GM12872 (cell line): ENCODE results near the gene SEMA4D.

Experiments
- CTCF ChIP-seq: IDR thresholded peaks from 3 replicates; pipeline ENCODE4 v1.5.1; 2011; ENCODE audit warnings: low read depth, mild to moderate bottlenecking, low read length, moderate library complexity; ENCODE audit not compliant: insufficient read depth

The SEMA4D gene

DNA sequence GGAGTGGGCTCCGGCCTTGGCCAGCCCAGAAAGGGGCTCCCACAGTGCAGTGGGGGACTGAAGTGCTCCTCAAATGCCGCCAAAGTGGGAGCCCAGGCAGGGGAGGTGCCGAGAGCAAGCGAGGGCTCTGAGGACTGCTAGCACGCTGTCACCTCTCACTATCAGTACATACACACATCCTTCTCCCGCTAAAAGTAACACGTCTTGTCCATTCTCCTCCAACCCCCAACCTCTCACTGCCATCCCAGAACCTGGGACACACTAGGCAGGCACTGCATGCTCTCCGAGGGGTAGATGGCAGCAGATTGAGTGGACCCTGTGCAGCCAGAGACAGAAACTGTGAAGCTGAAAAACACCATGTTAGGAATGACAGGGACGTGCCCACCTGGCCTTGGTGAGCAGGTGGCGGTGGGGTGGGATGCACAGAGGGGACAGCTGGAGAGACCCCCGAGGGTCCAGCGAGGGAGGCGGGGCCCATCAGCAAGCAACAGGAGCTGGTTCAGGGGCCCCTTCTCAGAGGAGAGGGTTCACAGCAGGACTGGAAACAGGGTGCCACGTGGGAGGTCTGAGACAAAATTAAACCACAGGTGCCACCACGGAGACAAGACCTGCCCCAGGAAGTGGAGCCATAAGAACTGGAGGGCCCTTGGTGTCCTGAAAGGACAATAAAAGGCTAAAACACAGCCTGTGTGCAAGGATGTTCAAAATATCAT lies 16.9 kb downstream of the SEMA4D start:
- no peak for TF ChIP-seq CTCF

- TF ChIP-seq CTCF = no peak
These were observed 18.9 kb downstream of the SEMA4D start for GRCh38 chr9:89478821-89479668.

DNA sequence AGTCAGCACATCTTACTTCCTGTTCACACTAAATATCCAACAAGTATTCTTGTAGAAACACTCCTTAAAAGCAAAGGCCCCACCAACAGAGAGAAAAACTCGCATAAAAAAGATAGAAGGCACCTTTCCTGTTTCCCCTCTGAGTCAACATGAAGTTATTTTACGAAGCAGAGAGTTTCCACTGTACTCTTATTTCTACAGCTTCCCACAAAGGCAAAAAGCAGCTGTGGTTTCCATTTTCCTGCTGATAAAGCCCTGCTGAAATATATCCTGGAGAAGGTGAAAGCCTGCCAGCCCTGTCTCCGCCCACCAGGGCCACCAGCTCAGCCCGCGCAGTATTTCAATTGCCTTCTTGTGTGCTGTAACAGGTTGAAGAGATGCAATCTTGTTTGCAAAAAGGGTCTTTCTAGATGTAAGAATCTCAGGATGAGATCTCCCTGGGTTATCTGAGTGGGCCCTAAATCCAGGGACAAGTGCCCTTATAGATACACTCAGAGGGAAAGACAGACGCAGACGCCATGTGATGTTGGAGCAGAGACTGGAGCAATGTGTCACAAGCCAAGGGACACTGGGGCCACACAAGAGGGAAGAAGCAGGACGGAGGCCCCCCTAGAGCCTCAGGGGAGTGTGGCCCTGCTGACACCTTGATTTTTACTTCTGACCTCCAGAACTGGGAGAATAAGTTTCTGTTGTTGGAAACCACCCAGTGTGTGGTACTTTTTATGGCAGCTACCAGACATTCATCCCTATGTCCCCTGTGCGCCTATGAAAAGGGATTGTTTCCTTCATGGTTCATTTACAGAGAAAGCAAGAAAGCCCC lies 19.9 kb downstream of the SEMA4D start:
- no peak for TF ChIP-seq CTCF

DNA sequence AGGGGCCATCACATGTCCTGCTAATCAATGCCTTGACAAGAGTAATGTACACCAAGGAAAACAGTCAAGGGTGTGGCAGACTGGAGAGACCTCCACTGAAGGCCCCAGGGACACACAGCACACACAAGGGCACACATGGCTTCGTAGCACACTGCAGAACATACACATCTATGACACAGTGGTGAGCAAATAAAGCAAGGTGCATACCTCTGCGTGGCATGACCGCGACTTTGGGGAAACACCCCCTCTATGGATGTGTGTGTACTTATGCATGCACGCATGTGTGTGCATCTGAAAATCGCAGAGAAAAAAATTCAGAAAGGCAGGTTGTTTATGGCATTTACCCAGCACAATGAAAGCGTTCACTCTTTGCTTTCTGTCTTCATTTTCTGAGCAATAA lies 20.5 kb downstream of the SEMA4D start:
- TF ChIP-seq CTCF = no peak

GRCh38 chr9:89476546-89476945 lies 21.4 kb downstream of the SEMA4D start:
- TF ChIP-seq CTCF = no peak

DNA sequence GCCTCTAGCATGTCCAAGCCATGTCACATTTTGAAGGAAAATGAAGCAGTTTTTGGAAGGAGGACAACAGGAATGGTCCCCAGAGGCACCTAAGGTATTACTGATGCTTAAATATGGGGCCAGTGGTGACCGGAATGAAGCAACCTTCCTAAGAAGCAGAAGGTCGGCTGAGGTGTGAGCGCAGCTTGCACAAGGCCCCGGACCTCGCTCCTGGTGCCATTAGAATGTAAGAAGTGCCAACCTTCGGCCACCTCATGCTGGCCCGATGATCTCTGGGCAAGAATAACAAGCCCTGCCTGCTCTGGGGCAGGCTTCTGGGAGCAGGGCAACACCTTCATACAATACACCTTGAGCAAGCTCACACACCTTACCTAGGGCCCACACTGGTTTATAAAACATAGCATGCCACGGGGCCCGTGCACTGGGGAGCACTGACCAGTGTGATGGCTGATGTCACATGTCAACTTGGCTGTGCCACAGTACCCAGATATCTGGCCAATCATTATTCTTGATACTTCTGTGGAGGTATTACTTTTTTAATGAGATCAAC lies 21.9 kb downstream of the SEMA4D start:
- TF ChIP-seq CTCF = no peak

- no peak for TF ChIP-seq CTCF
These were observed 23.0 kb downstream of the SEMA4D start for GRCh38 chr9:89474939-89475338.
